H9 (cell line): Measurements from ENCODE around the gene ADARB2. TPM values are rescaled to one million over a fixed set of nuclear protein-coding genes. Genes with fewer than 3 reads are reported as not detected.

ENCODE experiments used
- DNase-seq: peaks from one replicate; pipeline ENCODE4 v3.0.0-alpha.2; 2017
- H2AFZ ChIP-seq: one replicate; pipeline ENCODE4 v1.6.1; 2013; ENCODE audit warnings: mild to moderate bottlenecking, low read length, control low read depth, moderate library complexity
- H2AK5ac ChIP-seq: 2 replicates; pipeline ENCODE4 v1.6.1; 2013; ENCODE audit warnings: low read length, control low read depth, mixed read lengths; ENCODE audit not compliant: insufficient read length
- H2BK120ac ChIP-seq: one replicate; pipeline ENCODE4 v1.6.1; 2013; ENCODE audit warnings: low read depth, mild to moderate bottlenecking, low read length, control low read depth, inconsistent platforms; ENCODE audit not compliant: poor library complexity, severe bottlenecking
- H2BK12ac ChIP-seq: 2 replicates; pipeline ENCODE4 v1.6.1; 2013; ENCODE audit warnings: low read length, control low read depth, mixed read lengths, low read depth; ENCODE audit not compliant: insufficient read length
- H2BK15ac ChIP-seq: 2 replicates; pipeline ENCODE4 v1.6.1; 2013; ENCODE audit warnings: low read depth, low read length, control low read depth
- H2BK20ac ChIP-seq: one replicate; pipeline ENCODE4 v1.6.1; 2013; ENCODE audit warnings: low read depth, mild to moderate bottlenecking, low read length, control low read depth, inconsistent platforms; ENCODE audit not compliant: poor library complexity, severe bottlenecking
- H2BK5ac ChIP-seq: 2 replicates; pipeline ENCODE4 v1.6.1; 2013; ENCODE audit warnings: low read length, control low read depth, mixed read lengths; ENCODE audit not compliant: insufficient read length
- H3K14ac ChIP-seq: 2 replicates; pipeline ENCODE4 v1.6.1; 2013; ENCODE audit warnings: low read length, control low read depth; ENCODE audit not compliant: insufficient read depth
- H3K18ac ChIP-seq: 2 replicates; pipeline ENCODE4 v1.6.1; 2013; ENCODE audit warnings: low read depth, mild to moderate bottlenecking, mixed read lengths, low read length, control low read depth; ENCODE audit not compliant: insufficient read length
- H3K23ac ChIP-seq: 2 replicates; pipeline ENCODE4 v1.6.1; 2013; ENCODE audit warnings: low read length, control low read depth, mixed read lengths, low read depth; ENCODE audit not compliant: insufficient read length
- H3K23me2 ChIP-seq: 2 replicates; pipeline ENCODE4 v1.6.1; 2013; ENCODE audit warnings: low read depth, mild to moderate bottlenecking, mixed read lengths, low read length, control low read depth; ENCODE audit not compliant: insufficient read length, poor library complexity, severe bottlenecking
- H3K27ac ChIP-seq: 2 replicates; pipeline ENCODE4 v1.5.1; 2013; ENCODE audit warnings: low read length, control low read depth, mixed read lengths, low read depth; ENCODE audit not compliant: insufficient read length
- H3K27me3 ChIP-seq: 2 replicates; pipeline ENCODE4 v1.6.1; 2013; ENCODE audit warnings: low read length, control low read depth, inconsistent platforms; ENCODE audit not compliant: insufficient read depth
- H3K4ac ChIP-seq: 2 replicates; pipeline ENCODE4 v1.6.1; 2013; ENCODE audit warnings: low read depth, mild to moderate bottlenecking, control low read depth, inconsistent platforms, low read length, moderate library complexity
- H3K4me1 ChIP-seq: 2 replicates; pipeline ENCODE4 v1.6.1; 2013; ENCODE audit warnings: low read length, control low read depth, inconsistent platforms; ENCODE audit not compliant: insufficient read depth
- H3K4me2 ChIP-seq: 2 replicates; pipeline ENCODE4 v1.6.1; 2013; ENCODE audit warnings: low read length, control low read depth, mixed read lengths; ENCODE audit not compliant: insufficient read length, insufficient read depth
- H3K56ac ChIP-seq: 2 replicates; pipeline ENCODE4 v1.6.1; 2013; ENCODE audit warnings: low read depth, mild to moderate bottlenecking, mixed read lengths, low read length, control low read depth; ENCODE audit not compliant: insufficient read length
- H3K79me1 ChIP-seq: 2 replicates; pipeline ENCODE4 v1.6.1; 2013; ENCODE audit warnings: low read depth, mild to moderate bottlenecking, moderate library complexity, low read length, control low read depth, inconsistent platforms; ENCODE audit not compliant: insufficient read depth, poor library complexity, severe bottlenecking
- H3K79me2 ChIP-seq: 2 replicates; pipeline ENCODE4 v1.6.1; 2013; ENCODE audit warnings: low read length, control low read depth, inconsistent platforms; ENCODE audit not compliant: insufficient read depth
- H3K9ac ChIP-seq: 2 replicates; pipeline ENCODE4 v1.6.1; 2013; ENCODE audit warnings: low read length, control low read depth, mixed read lengths; ENCODE audit not compliant: insufficient read length; ENCODE audit errors: extremely low read depth
- H3K9me3 ChIP-seq: one replicate; pipeline ENCODE4 v1.6.1; 2013; ENCODE audit warnings: low read depth, low read length, inconsistent platforms; ENCODE audit not compliant: control insufficient read depth
- H3T11ph ChIP-seq: one replicate; pipeline ENCODE4 v1.6.1; 2013; ENCODE audit warnings: mild to moderate bottlenecking, low read length, control low read depth, inconsistent platforms
- H4K20me1 ChIP-seq: one replicate; pipeline ENCODE4 v1.6.1; 2013; ENCODE audit not compliant: control insufficient read depth, insufficient read length, insufficient read depth
- H4K5ac ChIP-seq: 2 replicates; pipeline ENCODE4 v1.6.1; 2013; ENCODE audit warnings: low read depth, mild to moderate bottlenecking, mixed read lengths, low read length, control low read depth; ENCODE audit not compliant: insufficient read length
- H4K8ac ChIP-seq: replicated peaks from 2 replicates; pipeline ENCODE4 v1.6.1; 2013; ENCODE audit warnings: low read length, control low read depth, mixed read lengths, low read depth; ENCODE audit not compliant: insufficient read length
- H4K91ac ChIP-seq: 2 replicates; pipeline ENCODE4 v1.6.1; 2013; ENCODE audit warnings: low read depth, mild to moderate bottlenecking, moderate library complexity, mixed read lengths, low read length, control low read depth; ENCODE audit not compliant: insufficient read length
- H3K27ac Mint-ChIP-seq, 3 experiments: 2 replicates in 2 of 3; 3 replicates in 1 of 3; pipeline ENCODE4 v1.8.0; 2020 to 2021; ENCODE audit warnings: mixed read lengths in 3 of 3, mild to moderate bottlenecking in 1 of 3, moderate library complexity in 1 of 3
- H3K27me3 Mint-ChIP-seq: 2 replicates; pipeline ENCODE4 v1.8.0; 2021; ENCODE audit warnings: low read depth, mild to moderate bottlenecking, moderate library complexity, mixed read lengths
- H3K36me3 Mint-ChIP-seq, 3 experiments: 2 replicates in 2 of 3; 3 replicates in 1 of 3; pipeline ENCODE4 v1.8.0; 2020 to 2021; ENCODE audit warnings: low read depth in 3 of 3, mixed read lengths in 3 of 3; ENCODE audit not compliant: insufficient read depth in 1 of 3
- H3K4me1 Mint-ChIP-seq, 2 experiments: 2 replicates each; pipeline ENCODE4 v1.8.0; 2020; ENCODE audit warnings: mixed read lengths in 2 of 2
- H3K4me3 Mint-ChIP-seq, 2 experiments: 2 replicates in 1 of 2; 3 replicates in 1 of 2; pipeline ENCODE4 v1.8.0; 2020 to 2021; ENCODE audit warnings: mild to moderate bottlenecking in 2 of 2, mixed read lengths in 2 of 2, moderate library complexity in 1 of 2
- H3K9me3 Mint-ChIP-seq, 2 experiments: 2 replicates in 1 of 2; 3 replicates in 1 of 2; pipeline ENCODE4 v1.8.0; 2020; ENCODE audit warnings: mild to moderate bottlenecking in 2 of 2, mixed read lengths in 2 of 2, moderate library complexity in 1 of 2
- CTCF ChIP-seq: fragments of 200-600 bp; sonication (generic); conservative IDR thresholded peaks from 3 replicates; pipeline ENCODE4 v1.8.0; 2021; ENCODE audit warnings: antibody characterized with exemption, mild to moderate bottlenecking
- WGBS: extraction: QIAGEN DNeasy Blood & Tissue Kit; methylation state at CpG from one replicate; pipeline ENCODE4 v1.1.7; 2013; ENCODE audit warnings: missing lambda C conversion rate, low lambda C conversion rate, mixed read lengths; ENCODE audit not compliant: insufficient read length; ENCODE audit errors: extremely low coverage; 5-methylcytosine and 5-hydroxymethylcytosine counted together
- total RNA-seq: library from RNA; stranded (reverse); gene quantifications from 2 replicates; pipeline ENCODE4 v1.2.1, GENCODE V29; 2021

ADARB2 gene
- total RNA-seq, 1 experiment from 2014 or later: 0.87 TPM

GRCh38 chr10:1454428-1454827 is 282.9 kb downstream of the ADARB2 start:
- no peak overlapping the region for H3K4me3 Mint-ChIP-seq

More at GRCh38 chr10:1454428-1454827, 282.9 kb downstream of the ADARB2 start:
- Histone ChIP-seq H3K4me2 (no peak overlapping the region), H3K27me3 (no peaks in the 10 kb centered on the region), H3T11ph (no peak overlapping the region), H2BK20ac (no peak overlapping the region), H3K27ac (no peak overlapping the region), H4K91ac (no peak overlapping the region), H3K18ac (no peak overlapping the region), H4K5ac (no peak overlapping the region), H4K8ac (no peak overlapping the region), H3K56ac (no peak overlapping the region), H3K23ac (no peak overlapping the region), H2AK5ac (no peak overlapping the region), H3K14ac (no peak overlapping the region), H3K79me2 (no peaks in the 10 kb centered on the region), H3K4ac (no peak overlapping the region), H2BK120ac (no peak overlapping the region), H3K23me2 (no peaks in the 10 kb centered on the region), H2BK12ac (no peak overlapping the region), H3K79me1 (no peaks in the 10 kb centered on the region), H3K9ac (no peak overlapping the region), H2BK5ac (no peak overlapping the region), H3K9me3 (no peaks in the 10 kb centered on the region), H4K20me1 (no peaks in the 10 kb centered on the region), H3K4me1 (no peaks in the 10 kb centered on the region), H2AFZ (no peak overlapping the region), H2BK15ac (no peak overlapping the region)
- Mint-ChIP-seq H3K27me3 (peaks cover 5% of the 10 kb centered on the region), H3K27ac (no peak overlapping the region), H3K4me1 (peaks cover under 1 to 3% of the 10 kb centered on the region in 2 experiments; a peak in 2 of 4 replicates), H3K9me3 (no peaks in the 10 kb centered on the region), H3K36me3 (peaks cover 0 to 2% (median 2%) of the 10 kb centered on the region in 3 experiments; a peak in 4 of 7 replicates)
- WGBS: no CpG with 5 or more reads among the region's 6 CpGs
- TF ChIP-seq CTCF: no peak
- DNase-seq: no peak
